Right cardiac atrium (tissue), 5 donors: ENCODE measurements around the gene HOXA7. TPM values are rescaled to one million over a fixed set of nuclear protein-coding genes. Genes with fewer than 3 reads are reported as not detected.
A peak's percentile ranks its signal among the peaks of the same experiment; 100 is the strongest.

Experiments
- ATAC-seq, 2 donors: fragments of 200-7000 bp; cut with Tn5 transposase; one replicate each; pipeline versions ENCODE4 v1.8.0 to v1.9.1; 2020; ENCODE audit warnings: moderate library complexity in 2 of 2, mild to moderate bottlenecking in 1 of 2
- DNase-seq, 3 donors: peaks; one replicate each; pipeline ENCODE4 v3.0.0-alpha.2; 2020
- H3K27ac ChIP-seq: one replicate; pipeline ENCODE4 v1.5.1; 2013; ENCODE audit warnings: mild to moderate bottlenecking, low read length, control low read depth, moderate library complexity
- H3K27me3 ChIP-seq: one replicate; pipeline ENCODE4 v1.6.1; 2013; ENCODE audit not compliant: control insufficient read depth, insufficient read depth
- H3K4me1 ChIP-seq: one replicate; pipeline ENCODE4 v1.6.1; 2013; ENCODE audit warnings: low read length; ENCODE audit not compliant: control insufficient read depth, insufficient read depth
- H3K4me3 ChIP-seq: one replicate; pipeline ENCODE4 v1.5.1; 2013; ENCODE audit warnings: low read length, control low read depth
- H3K9me3 ChIP-seq: one replicate; pipeline ENCODE4 v1.6.1; 2013; ENCODE audit warnings: low read length; ENCODE audit not compliant: control insufficient read depth
- WGBS: extraction: QIAGEN DNeasy Blood & Tissue Kit; methylation state at CpG from one replicate; pipeline ENCODE4 v1.1.7; 2013; 5-methylcytosine and 5-hydroxymethylcytosine counted together
- intact Hi-C, 4 donors: fragments of 100-400 bp; cut with DNase I; formaldehyde crosslinking; loops; one replicate each; pipeline versions ENCODE4 v1.11.0 to v1.14.0; 2022 to 2023
- polyA plus RNA-seq: library from polyadenylated mRNA; stranded (reverse); fragments of 200-250 nt; gene quantifications from one replicate; pipeline ENCODE4 v1.2.3, GENCODE V29; 2013
- total RNA-seq, 4 donors: library from RNA; stranded (reverse); fragmentation: NEBNext Ultra II Directional; extraction: Animal tissue kit (Norgen Biotek cat#: 25700); gene quantifications; one replicate each; pipeline ENCODE4 v1.2.1, GENCODE V29; 2021
- donor health status: healthy with polysubstance abuse.
- donor health status: DM: no; HTN: yes; CAD: no.
- donor health status: DM: no; HTN: no; CAD: no.
- donor health status: DM: no; HTN: yes; CAD: no; lungs with severe emphysema.
- donor health status: DM: yes; HTN: yes; CAD: no.

HOXA7 gene
- total and polyA plus RNA-seq, 5 donors: 0.11 TPM; not detected in 4

DNA sequence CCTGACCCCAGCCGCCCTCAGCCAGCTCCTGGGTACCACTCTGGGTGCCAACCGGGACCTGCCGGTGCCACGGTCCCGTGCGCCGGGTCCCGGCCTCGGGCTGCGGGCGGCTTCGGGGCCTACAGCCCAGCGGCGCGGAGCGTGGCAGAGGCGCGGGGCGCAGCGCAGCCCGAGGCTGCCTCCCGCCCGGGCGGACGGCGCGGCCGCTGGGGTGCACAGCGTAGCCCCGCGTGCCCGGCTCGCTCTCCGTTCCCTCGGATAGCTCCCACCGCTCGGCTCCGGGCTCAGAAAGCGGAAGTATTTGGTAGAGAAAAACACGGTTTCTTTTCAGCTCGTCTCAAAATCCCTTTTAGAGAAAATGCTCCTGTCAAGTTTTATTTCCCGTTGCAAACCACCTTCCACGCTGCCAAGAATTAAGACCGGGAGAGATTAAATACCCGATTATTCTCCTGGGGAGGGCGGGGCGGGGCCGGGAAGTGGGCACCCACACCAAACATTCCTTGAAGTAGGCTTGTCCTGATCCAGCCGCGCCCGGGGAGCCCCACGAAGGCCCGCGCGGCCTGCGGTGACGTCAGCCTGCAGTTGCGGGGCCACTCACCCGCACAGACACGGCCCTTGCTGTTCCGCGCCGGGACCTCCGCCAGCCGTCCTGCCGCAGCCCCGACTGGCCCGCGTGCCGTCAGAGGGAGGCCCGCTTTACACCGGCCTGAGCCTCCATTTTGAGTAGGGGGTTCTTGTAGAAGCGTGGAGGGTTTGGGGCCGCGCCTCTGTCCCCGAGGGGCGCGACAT is 36.3 kb upstream of the HOXA7 start:
- ATAC-seq (peak; percentile 32 to 59), DNase-seq (peak in 1 of 3 donors; percentile 51)
- Histone ChIP-seq H3K9me3 (no peaks in the 10 kb centered on the region), H3K4me3 (peak overlapping the region; percentile 13), H3K27me3 (no peaks in the 10 kb centered on the region), H3K4me1 (peaks cover 6% of the 10 kb centered on the region), H3K27ac (no peak overlapping the region)
- 1% methylated on average over 78 of the region's 78 CpGs for WGBS
- intact Hi-C loops: loop anchor here in 2 of 4 donors (10.0 kb wide), 3 partner anchors 732 to 902 kb away; no protein-coding TSS in a partner anchor

DNA sequence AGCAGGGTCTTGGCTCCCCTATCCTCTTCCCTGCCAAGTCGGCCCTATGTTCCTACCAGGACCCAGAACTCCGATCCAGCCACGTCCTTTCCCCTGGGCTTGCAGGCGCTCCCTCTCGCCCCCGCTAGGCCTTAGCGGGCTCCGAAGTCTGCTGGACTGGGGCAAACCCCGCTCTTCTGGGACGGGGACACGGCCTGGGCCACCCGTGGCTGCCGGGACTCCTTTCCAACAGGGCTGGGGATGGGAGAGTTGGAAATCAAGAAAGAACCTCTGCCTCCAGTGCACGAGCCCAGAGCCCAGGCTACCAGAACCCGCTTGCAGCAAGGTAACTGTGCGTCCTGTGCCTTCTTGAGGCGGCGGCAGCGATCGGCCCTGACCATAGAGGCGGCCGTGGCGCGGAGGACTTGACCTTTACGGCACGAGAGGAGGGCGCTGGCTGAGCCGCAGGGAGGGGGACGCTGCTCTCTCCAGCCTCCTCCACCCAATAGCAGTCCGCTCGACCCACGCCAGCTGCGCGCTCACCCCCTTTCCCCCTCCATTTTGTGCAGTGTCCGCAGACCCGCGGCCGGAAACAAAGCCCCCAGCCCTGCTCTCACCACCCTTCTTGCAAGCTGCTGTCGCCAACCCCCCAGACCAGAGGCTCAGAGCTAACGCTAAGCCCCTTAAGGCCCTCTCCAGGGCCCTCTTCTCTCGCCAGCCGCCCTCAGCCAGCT is 35.5 kb upstream of the HOXA7 start:
- Histone ChIP-seq H3K4me1 (peaks cover 6% of the 10 kb centered on the region), H3K4me3 (peak overlapping the region; percentile 13), H3K27ac (no peak overlapping the region), H3K27me3 (no peaks in the 10 kb centered on the region), H3K9me3 (no peaks in the 10 kb centered on the region)
- intact Hi-C loops: loop anchor here in 2 of 4 donors (10.0 kb wide), 3 partner anchors 733 to 903 kb away; no protein-coding TSS in a partner anchor
- WGBS: 12% methylated on average over 42 of the region's 42 CpGs
- peak in 1 of 3 donors; percentile 51 for DNase-seq
- ATAC-seq: no peak

DNA sequence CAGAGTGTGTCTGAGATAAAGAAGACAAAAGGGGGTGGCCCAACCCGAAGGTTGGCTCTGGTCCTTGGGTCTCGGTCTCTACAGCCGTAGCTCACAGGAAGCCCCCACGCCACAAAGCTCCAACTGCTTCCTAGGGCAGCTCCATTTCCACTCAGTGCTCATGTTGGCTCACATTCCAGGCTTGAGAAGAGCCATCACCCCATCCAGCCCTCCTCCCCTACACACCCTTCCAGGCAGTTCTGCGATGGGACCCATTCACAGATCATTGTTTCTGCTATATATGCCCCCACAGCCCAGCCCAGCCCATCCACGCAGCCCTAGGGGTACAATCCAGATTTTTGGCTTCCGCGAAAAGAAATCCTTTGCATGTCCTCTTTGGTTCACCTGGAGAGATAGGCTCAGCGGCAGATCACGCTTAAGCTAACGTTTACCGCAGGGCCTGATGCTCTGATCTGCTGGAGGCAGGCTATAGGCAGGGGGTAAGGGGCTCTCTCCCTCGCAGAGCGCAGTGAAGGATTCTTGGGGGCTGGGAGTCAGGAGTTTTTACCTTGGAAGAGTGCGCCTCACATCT is 34.8 kb upstream of the HOXA7 start:
- Histone ChIP-seq H3K4me1 (peaks cover 6% of the 10 kb centered on the region), H3K27me3 (no peaks in the 10 kb centered on the region), H3K27ac (no peak overlapping the region), H3K4me3 (no peak overlapping the region), H3K9me3 (no peaks in the 10 kb centered on the region)
- no peak for DNase-seq
- ATAC-seq: no peak
- 41% methylated on average over 15 of the region's 15 CpGs for WGBS
- intact Hi-C loops: loop anchor here in 2 of 4 donors (10.0 kb wide), 3 partner anchors 734 to 904 kb away; no protein-coding TSS in a partner anchor

DNA sequence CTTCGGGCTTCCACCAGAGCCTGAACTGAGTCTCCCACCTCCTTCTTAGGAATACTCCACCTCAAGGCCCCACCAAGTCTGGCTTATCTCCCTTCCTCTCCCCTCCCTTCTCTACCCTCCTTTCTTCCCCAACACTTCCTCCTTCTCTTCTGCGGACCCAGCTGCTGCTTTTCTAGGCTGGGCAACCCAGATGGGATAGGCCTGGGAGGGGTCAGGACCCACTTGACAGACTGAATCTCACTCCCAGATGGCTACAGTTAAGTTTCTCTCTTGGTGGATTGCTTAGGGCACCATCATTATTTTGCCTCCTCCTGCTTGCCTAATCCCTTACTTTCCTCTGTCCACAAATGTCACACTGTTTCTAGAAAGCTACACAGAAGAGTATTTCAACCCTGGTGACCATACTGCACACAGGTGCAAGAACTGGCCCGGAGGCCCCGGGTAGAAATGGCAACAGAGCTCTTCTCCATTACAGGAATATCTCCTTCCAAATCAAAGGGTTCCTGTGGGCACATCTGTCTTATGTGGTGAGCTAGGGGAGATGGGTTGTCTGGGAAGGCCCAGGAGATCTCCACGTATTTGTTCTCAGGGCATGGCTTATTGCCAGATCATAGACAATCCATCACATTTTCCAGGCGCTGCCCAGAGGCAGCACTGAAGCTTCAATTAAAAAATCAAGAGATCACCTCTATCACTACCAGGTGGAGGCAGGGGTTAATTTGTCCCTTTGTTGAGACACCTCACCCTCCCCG is 33.7 kb upstream of the HOXA7 start:
- Histone ChIP-seq H3K4me1 (peaks cover 6% of the 10 kb centered on the region), H3K27ac (no peak overlapping the region), H3K27me3 (no peaks in the 10 kb centered on the region), H3K4me3 (no peak overlapping the region), H3K9me3 (no peaks in the 10 kb centered on the region)
- ATAC-seq (no peak), DNase-seq (no peak)
- 44% methylated on average over 7 of the region's 7 CpGs for WGBS
- intact Hi-C loops: loop anchor here in 2 of 4 donors (10.0 kb wide), 3 partner anchors 735 to 905 kb away; no protein-coding TSS in a partner anchor

DNA sequence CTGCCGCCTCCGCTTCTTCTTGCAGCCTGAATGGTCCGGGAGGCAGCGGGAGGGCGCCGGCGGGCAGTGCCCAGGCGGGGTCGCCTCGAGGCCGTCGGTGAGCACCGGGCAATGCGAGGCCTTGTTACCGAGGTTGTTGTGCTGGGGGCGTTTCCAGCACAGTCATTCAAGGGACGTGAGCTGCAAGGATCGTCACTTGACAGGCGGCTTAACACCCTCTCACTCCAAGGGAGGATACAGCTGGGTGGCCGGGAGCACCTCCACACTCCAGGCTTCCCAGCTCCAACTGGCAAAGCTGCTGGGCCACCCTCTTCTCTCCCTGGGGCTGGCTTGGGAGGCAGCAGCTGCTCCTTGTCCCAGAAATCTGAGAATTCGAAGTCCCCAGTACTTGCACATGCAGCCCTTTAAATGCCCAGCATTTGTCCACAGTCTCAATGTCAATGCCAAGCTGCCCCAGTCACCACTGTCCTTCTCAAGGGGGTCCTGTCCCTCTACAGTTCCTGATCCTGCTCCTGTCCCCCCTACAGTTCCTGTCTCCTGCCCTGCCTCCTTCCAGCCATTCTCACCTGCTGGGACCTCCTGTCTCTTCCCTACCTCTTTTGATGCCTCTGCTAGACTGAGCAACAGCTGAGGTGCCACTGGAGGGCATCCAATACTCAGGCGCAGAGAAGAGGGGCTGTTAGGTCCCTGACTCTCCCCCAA is 33.0 kb upstream of the HOXA7 start:
- DNase-seq (no peak), ATAC-seq (no peak)
- Histone ChIP-seq H3K4me3 (peak overlapping the region; percentile 6), H3K27ac (no peak overlapping the region), H3K4me1 (peaks cover 8% of the 10 kb centered on the region), H3K9me3 (no peaks in the 10 kb centered on the region), H3K27me3 (no peaks in the 10 kb centered on the region)
- intact Hi-C loops: no loop called here
- 13% methylated on average over 22 of the region's 22 CpGs for WGBS

DNA sequence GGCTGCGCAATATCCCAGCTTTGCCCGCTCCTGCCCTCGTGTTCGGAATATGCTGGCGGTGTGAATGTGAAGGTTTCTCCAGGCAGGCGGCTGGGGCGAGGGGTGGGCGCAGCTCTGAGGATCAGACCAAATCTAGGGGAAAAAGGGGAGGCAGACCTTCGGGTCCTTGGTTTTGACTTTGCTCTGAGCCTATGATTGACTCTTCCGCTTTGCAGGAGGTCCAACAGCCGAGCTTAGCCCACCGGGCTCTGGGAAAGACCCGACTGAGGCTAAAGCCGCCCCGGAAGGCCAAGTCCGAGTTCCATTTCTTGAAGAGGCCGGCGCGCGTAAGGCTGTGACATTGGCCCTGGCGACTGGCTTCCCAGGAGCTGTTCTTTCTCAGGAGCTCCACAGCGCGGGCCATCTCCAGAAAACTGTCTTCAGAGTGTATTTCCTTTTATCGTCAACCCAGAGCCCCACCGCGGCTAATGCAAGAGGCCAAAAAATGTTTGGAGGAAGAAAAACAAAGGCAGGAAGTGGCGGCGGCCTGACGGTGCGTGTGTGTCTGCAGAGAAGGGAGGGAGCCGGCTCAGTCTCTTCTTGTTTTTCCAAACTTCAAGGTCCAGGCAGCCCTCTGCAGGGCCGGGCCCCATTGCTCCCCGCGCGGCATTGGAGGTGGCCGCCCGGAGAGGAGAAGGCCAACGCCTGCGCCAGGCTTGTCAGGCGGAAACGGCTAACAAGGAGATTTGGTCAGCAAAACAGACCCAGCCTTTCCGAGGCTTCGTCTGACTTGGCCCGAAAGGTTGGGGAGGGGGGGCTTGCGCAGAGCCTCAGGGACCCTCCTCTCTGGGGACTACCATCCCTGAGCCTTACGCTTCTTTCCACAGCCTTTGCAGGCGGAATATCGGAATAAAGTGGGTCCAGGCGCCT is 32.2 kb upstream of the HOXA7 start:
- intact Hi-C loops: no loop called here
- no peak overlapping the region for H3K27ac ChIP-seq
- H3K27me3 ChIP-seq: no peaks in the 10 kb centered on the region
- DNase-seq (peak in 1 of 3 donors; percentile 50), ATAC-seq (peak in 1 of 2 donors; percentile 18)
- H3K9me3 ChIP-seq: no peaks in the 10 kb centered on the region
- peak overlapping the region; percentile 6 for H3K4me3 ChIP-seq
- peaks cover 8% of the 10 kb centered on the region for H3K4me1 ChIP-seq
- 4% methylated on average over 49 of the region's 49 CpGs for WGBS

DNA sequence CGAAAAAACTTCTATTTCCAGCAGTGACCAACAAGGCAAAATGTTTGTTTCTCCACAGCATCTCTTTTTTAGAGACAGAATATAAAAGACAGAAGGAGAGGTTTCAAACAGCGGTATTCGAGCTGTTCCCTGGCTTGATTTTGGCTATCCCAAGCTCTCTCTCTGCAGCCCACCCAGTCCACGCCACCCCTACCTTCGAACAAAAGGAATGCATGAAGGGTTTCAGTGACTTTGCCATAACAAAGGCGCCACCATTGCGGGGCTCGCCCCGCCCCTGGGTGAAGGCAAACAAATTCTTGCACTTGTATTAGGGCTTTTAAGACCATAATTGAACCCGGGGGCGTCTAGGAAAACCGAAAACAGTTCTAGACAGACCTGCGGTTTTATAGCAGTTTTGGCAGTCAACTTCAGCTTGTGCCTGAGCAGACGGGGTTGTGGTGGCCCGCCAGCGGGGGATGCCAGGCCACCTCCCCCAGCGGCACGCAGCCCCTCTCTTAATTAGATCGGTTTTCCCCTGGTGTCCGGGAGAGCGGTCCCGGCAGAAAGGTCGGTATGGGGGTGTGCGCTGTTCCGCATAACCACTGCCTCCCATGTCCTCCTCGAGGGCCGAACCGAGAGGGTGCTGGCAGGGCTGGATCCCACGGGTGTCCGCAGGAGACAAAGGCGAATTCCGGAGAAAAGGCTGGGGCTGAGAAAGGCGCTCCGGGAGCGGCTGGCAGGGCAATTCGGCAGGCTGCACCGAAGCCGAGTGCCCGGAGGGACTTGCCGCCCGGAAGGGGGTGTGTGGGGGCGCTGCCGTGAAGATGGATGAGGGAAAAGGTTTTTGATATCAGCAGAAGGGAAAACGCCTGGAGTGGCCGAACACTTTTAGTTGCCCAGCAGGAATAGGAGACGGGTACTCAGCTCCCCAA is 31.3 kb upstream of the HOXA7 start:
- intact Hi-C loops: no loop called here
- no peak overlapping the region for H3K4me3 ChIP-seq
- peaks cover 5% of the 10 kb centered on the region for H3K4me1 ChIP-seq
- no peaks in the 10 kb centered on the region for H3K9me3 ChIP-seq
- no peaks in the 10 kb centered on the region for H3K27me3 ChIP-seq
- H3K27ac ChIP-seq: no peak overlapping the region
- no peak for ATAC-seq
- 6% methylated on average over 46 of the region's 46 CpGs for WGBS
- peak in 1 of 3 donors; percentile 26 for DNase-seq

DNA sequence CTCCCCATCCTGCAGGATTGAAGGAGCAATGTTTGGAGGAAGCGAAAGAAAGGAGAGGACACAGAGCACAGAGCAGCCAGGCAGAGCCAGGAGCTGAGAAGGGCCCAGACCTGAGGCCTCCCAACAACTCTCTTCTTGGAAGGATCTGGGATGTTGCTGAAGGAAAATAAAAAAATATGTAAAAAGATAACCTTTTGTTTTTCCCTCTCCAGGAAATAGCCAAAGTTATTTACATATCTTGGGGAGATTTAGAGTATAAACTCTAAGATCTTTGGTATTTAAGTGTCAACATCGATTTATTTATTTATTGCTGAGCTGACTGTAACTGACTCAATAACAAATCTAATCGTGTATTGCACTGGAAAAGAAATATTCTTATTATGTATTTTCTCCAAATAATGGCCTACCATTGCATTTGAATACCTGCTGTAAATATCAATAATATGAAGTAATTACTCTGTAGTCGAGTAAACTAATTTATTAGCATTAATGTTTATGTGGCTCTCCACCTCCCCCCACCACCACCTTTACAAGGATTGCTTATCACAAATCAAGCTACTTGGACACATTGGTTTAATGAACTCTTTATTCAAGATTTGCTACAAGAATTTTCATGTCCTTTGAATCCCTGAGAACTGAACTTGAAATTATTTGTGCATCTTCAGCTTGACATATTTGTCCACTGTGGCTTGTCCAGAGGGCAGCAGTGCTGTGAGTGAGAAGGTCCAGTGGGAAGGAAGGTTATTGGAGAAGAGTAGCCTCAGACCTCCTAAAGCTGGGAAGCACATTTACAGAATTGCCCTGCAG is 30.4 kb upstream of the HOXA7 start:
- H3K27me3 ChIP-seq: no peaks in the 10 kb centered on the region
- ATAC-seq (no peak), DNase-seq (no peak)
- H3K9me3 ChIP-seq: no peaks in the 10 kb centered on the region
- intact Hi-C loops: no loop called here
- 41% methylated on average over 4 of the region's 4 CpGs for WGBS
- peaks cover 5% of the 10 kb centered on the region for H3K4me1 ChIP-seq
- H3K4me3 ChIP-seq: no peak overlapping the region
- H3K27ac ChIP-seq: no peak overlapping the region
